Loucy (cell line): ENCODE results near the gene ALDH7A1.

Source experiments
- CTCF ChIP-seq: fragments of 200-600 bp; sonication (generic); conservative IDR thresholded peaks from 2 replicates; pipeline ENCODE4 v1.5.1; 2014; ENCODE audit warnings: mild to moderate bottlenecking, antibody characterized with exemption, low read length
- EZH2phosphoT487 ChIP-seq: fragments of 200-600 bp; IDR thresholded peaks from 2 replicates; pipeline ENCODE4 v1.6.1; 2018; ENCODE audit warnings: antibody characterized with exemption, mild to moderate bottlenecking, moderate library complexity, borderline replicate concordance

DNA sequence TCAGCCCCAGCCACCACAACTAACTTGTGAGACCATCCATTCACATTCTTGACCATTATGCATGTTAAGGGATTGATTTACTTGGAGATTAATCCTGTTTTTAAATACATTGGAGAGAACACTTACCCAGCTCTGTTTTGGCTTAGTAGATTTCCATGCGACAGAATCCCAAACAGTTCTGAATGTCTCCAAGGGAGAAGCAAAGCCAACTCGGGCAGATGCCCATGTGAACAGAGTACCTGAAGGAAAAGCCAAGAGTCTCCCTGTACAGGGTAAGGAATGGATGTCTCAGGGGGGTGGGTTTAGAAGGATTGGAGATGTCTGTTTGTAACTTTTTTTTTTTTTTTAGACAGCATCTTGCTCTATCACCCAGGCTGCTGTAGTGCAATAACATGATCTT is 110.8 kb downstream of the ALDH7A1 start:
- TF ChIP-seq CTCF (no peak), EZH2phosphoT487 (no peak)
